Adrenal gland (tissue), 5 donors: ENCODE results near the gene ADAM10.

Source experiments
- POLR2A ChIP-seq, 2 donors: fragments of 450-650 bp; IDR thresholded peaks; one replicate each; pipeline ENCODE4 v1.6.1; 2017; ENCODE audit warnings: antibody characterized with exemption in 2 of 2, mild to moderate bottlenecking in 2 of 2, moderate library complexity in 1 of 2
- TF ChIP-seq, protein P1 (sequence below), 6 experiments: fragments of 450-650 bp in 4 of 6; fragments of 200-600 bp in 2 of 6; sonication (generic) in 1 of 6; IDR thresholded peaks; 1 replicate in 5 of 6; 2 replicates in 1 of 6; pipeline versions ENCODE4 v1.5.1 to v1.8.0; 2016 to 2021; ENCODE audit warnings: antibody characterized with exemption in 6 of 6, mild to moderate bottlenecking in 2 of 6, moderate library complexity in 1 of 6
- donor health status: DM: no; HTN: no; CAD: no.

- TF ChIP-seq, protein P1, sequence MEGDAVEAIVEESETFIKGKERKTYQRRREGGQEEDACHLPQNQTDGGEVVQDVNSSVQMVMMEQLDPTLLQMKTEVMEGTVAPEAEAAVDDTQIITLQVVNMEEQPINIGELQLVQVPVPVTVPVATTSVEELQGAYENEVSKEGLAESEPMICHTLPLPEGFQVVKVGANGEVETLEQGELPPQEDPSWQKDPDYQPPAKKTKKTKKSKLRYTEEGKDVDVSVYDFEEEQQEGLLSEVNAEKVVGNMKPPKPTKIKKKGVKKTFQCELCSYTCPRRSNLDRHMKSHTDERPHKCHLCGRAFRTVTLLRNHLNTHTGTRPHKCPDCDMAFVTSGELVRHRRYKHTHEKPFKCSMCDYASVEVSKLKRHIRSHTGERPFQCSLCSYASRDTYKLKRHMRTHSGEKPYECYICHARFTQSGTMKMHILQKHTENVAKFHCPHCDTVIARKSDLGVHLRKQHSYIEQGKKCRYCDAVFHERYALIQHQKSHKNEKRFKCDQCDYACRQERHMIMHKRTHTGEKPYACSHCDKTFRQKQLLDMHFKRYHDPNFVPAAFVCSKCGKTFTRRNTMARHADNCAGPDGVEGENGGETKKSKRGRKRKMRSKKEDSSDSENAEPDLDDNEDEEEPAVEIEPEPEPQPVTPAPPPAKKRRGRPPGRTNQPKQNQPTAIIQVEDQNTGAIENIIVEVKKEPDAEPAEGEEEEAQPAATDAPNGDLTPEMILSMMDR (IDR thresholded peaks at IDR 0.05) = no peak
- no peak for TF ChIP-seq POLR2A (IDR thresholded peaks at IDR 0.05)
Observed at GRCh38 chr15:58779554-58779953, 30.0 kb upstream of the ADAM10 start.
